Activated CD4-positive, alpha-beta T cell treated with anti-CD3 and anti-CD28 coated beads, Interleukin-10, Interleukin-2, amounts not matched to agents 100 ng/mL and 50 ng/mL, durations not matched to agents 16 hours and 8 hours (primary cell): Measurements from ENCODE around the gene RASL11B.

ENCODE experiments used
- DNase-seq: peaks from one replicate; pipeline ENCODE4 v3.0.0-alpha.2; 2020

RASL11B gene

DNA sequence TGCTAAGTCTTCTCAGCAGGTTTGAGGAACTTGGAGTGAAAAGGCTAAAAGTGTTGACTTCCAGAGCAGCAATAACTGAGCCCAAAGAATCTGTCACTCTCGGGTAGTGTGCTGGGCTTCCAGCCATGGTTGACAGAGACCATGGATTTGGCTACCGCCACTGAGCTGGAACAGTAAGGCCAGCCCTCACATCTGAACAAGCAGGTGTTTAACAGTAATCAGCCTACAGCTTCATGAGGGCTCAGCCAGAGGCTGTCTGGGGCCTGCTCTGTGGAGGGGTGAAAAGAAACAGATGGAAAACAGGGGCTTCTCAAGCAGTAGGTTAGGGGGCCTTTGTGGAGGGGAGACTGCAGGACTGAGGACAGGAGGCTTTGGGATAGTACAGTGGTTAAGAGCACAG, 14.9 kb downstream of the RASL11B start:
- DNase-seq: no peak

DNA sequence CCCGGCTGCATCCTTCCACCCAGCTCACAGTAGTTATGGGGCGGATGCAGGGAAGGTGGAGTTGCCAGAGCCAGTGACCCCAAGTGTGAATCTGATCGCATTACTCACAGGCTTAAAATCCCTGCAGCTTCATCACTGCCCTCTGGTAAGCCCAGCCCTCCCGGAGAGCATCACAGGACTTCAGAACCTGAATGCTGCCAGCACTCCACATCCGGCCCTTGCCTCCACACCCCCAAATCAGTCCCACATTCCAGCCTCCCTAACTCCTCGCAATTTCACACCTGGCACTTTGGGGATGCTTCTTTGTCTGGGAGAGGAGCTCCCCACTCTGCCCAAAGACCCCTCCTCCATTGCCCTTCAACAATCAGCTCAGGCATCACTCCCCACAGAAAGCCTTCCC, 15.6 kb downstream of the RASL11B start:
- no peak for DNase-seq

DNA sequence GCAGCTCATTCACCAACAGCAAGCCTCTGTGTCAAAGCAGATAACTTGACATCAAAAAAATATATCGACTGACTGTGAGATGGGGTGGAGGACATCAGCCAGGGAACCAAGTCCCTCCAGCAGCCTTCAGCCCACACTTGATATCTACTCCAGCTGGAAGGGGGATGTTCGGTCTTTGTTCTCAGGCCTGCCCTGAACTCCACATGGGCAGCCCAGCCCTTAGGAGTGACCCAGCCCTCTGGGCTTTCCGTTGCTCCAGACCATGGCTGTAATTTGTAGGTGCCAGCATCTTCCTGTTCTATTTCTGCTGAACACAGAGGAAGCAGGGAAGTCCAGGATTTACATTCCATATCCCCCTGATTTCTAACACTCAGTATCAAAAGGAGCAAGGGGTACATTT, 17.4 kb downstream of the RASL11B start:
- DNase-seq: no peak

- DNase-seq: no peak
These were observed 18.9 kb downstream of the RASL11B start for GRCh38 chr4:52880994-52881393.

GRCh38 chr4:52883183-52883621, 21.1 kb downstream of the RASL11B start:
- DNase-seq: no peak

DNA sequence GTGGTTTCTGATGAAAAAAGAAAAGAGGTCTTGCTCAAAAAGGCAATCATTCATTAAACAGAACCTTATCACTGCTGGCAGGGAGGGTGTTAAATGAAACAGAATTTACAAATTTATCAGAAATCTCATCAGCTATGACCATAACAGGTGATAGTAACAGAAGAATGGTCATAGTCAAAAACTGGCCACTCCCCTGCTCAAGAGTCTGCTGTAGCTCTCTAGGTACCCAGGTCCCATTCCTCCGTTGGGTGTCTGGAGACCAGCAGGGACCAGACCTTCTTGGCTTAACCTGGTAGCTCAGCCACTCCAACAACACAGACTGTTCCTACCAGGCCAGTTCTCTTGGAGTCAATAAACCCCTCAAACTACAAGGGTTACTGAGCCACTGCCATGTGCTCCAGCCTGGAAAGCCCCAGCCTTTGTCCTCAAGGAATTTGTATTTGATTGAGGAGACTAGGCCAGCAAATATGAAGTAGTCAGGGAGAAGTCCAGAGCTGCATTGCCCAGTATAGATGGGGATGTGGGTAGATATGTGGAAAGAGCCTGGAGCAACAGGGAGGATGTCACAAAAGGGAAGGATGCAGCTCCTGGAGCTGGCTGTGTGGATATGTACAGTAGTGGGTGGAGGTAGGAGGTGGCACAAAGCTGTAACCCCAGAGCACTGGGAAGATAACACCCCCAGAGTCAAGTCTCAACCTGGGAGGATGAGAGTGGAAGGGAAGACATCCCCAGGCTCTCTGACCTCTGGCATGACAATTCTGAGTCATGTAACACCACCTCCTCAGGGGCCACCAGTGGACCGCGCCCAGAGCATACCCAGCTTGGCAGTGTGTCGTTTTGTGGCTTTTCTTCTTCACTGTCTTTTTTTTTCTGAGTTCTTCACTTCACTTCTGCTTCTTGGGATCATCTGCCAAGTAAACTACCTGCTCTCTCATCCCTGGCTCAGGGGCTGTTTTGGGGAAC, 21.9 kb downstream of the RASL11B start:
- no peak for DNase-seq

DNA sequence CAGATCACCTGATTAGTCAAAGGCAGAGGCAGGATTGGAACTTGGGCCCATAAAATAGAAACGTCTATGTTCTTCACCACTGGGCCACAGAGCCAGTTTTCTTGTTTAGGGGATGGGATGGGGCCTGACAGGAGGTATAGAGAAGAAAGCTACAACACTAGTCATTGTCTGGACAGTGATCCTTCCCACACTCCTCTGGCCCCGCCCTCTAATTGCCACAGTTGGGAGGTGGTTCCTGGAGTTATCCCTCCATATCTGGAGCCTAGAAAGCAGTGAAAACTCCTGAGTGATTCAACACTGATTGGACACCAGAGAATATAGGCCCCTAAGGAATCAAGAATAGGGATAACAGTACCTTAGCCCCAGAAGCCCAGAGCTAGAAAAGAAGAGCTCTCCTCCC, 22.9 kb downstream of the RASL11B start:
- no peak for DNase-seq

GRCh38 chr4:52889354-52889753, 27.2 kb downstream of the RASL11B start:
- DNase-seq: no peak

- peak; percentile 69 for DNase-seq
These were observed 27.8 kb downstream of the RASL11B start for GRCh38 chr4:52889778-52890520.

DNA sequence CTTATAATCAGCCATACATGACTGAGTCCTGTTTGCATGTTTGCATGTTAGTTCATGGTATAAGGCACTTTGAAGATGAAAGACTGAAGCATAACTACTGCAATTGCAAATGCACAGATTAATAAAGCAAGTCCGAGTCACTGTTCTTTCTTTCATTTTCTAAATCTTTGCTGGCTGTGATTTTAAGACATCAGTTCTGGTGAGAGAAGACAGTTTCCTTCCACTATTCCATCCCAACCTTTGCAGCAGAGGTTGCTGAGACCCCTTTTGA, 28.3 kb downstream of the RASL11B start:
- DNase-seq: peak; percentile 22

DNA sequence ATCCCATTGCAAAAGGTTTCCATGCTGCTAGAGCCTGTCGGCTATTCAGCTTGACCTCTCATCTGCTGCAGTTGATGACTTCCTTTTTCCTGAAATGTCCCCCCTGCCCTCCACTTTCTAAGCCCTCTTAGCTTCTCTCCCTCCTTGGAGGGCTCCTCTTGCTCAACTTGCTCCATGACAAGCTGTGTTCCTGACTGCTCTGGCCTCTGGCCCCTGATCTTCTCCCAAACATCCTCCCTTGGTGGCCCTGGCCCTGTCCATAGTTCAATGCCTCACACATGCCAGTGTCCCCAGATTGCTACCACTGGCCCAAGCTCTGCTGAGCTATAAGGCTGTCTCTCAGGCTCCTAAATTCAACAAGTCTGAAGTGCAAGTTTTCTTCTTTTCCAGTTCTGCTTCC, 29.6 kb downstream of the RASL11B start:
- DNase-seq: no peak

- no peak for DNase-seq
These were observed 30.8 kb downstream of the RASL11B start for GRCh38 chr4:52892880-52893279.

GRCh38 chr4:52894443-52894842, 32.3 kb downstream of the RASL11B start:
- no peak for DNase-seq

GRCh38 chr4:52903273-52903672, 41.2 kb downstream of the RASL11B start:
- DNase-seq: no peak

DNA sequence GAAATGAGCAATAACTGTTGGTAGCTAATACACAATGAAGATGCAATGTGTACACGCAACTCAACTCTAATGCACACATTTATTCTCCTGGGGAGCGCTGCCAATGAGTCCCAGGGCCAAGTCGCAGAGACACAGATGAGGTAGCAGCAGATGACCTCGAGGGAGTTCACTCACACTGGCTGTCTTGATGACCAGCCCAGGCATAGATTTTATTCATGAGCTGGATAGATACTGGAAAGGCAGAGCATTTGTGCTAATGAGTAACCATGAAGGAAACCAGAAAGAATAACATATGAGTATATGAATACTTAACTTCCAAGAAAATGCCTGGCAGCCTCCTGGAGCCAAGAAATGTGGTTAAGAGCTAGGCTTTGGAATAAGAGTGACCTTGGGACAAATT, 42.3 kb downstream of the RASL11B start:
- no peak for DNase-seq

GRCh38 chr4:52907510-52907909, 45.4 kb downstream of the RASL11B start:
- DNase-seq: no peak

GRCh38 chr4:52910115-52910514, 48.0 kb downstream of the RASL11B start:
- DNase-seq: no peak

- peak; percentile 81 for DNase-seq
These were observed 49.7 kb downstream of the RASL11B start for GRCh38 chr4:52911684-52912294.

DNA sequence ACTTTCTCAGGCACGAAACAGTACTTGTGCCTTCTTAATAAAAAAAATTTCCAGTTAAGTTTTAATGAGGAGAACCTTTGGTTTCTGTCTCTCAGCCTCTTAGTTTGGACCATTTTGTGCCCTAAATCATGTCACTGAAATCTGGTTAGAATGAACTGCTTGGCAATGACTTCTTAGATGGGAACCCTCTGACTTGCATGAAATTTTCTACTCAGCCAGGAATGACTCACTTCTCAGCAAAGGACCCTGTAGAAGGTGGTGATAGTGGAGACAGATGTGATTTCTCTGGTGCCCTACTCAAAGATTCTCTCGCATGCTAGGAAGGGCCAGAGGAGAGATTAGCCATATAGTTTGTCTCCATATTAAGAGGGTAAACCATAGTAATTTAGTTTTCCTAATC, 50.5 kb downstream of the RASL11B start:
- peak; percentile 14 for DNase-seq

- DNase-seq: no peak
These were observed 52.0 kb downstream of the RASL11B start for GRCh38 chr4:52914051-52914605.

- DNase-seq: no peak
These were observed 53.1 kb downstream of the RASL11B start for GRCh38 chr4:52915191-52915590.

GRCh38 chr4:52915730-52916300, 53.7 kb downstream of the RASL11B start:
- DNase-seq: no peak
